HCT116 (cell line): ENCODE measurements around the gene NELFB.

Source experiments
- CEBPB ChIP-seq: IDR thresholded peaks from 2 replicates; pipeline ENCODE4 v1.6.1; 2012; ENCODE audit warnings: low read depth
- CTCF ChIP-seq, 3 experiments: fragments of 200-600 bp in 1 of 3; sonication (generic) in 1 of 3; IDR thresholded peaks in 2 of 3; conservative IDR thresholded peaks in 1 of 3; 2 replicates each; pipeline ENCODE4 v1.5.1; 2012 to 2017; ENCODE audit warnings: low read depth in 2 of 3, low read length in 2 of 3, antibody characterized with exemption in 1 of 3, borderline replicate concordance in 1 of 3, control low read depth in 1 of 3, mild to moderate bottlenecking in 1 of 3, mixed read lengths in 1 of 3, mixed run types in 1 of 3, moderate library complexity in 1 of 3; ENCODE audit not compliant: insufficient read depth in 1 of 3
- MAX ChIP-seq: IDR thresholded peaks from 2 replicates; pipeline ENCODE4 v1.6.1; 2012
- POLR2A ChIP-seq: IDR thresholded peaks from 2 replicates; pipeline ENCODE4 v1.7.0; 2011; ENCODE audit warnings: borderline replicate concordance; ENCODE audit not compliant: insufficient read depth, insufficient read length; ENCODE audit errors: extremely low read depth
- POLR2AphosphoS5 ChIP-seq: IDR thresholded peaks from 2 replicates; pipeline ENCODE4 v1.6.1; 2011; ENCODE audit warnings: mild to moderate bottlenecking, low read depth, low read length, moderate library complexity
- RAD21 ChIP-seq: IDR thresholded peaks from 2 replicates; pipeline ENCODE4 v1.6.1; 2012; ENCODE audit warnings: low read depth, mild to moderate bottlenecking
- SIN3A ChIP-seq: IDR thresholded peaks from 2 replicates; pipeline ENCODE4 v1.6.1; 2012; ENCODE audit warnings: low read depth
- YY1 ChIP-seq: IDR thresholded peaks from 2 replicates; pipeline ENCODE4 v1.6.1; 2011; ENCODE audit warnings: low read length, low read depth, moderate library complexity, mild to moderate bottlenecking; ENCODE audit not compliant: insufficient replicate concordance; ENCODE audit errors: extremely low read depth
- ZFX ChIP-seq: fragments of 450-650 bp; IDR thresholded peaks from 2 replicates; pipeline ENCODE4 v1.6.1; 2017

- TF ChIP-seq CTCF (IDR thresholded peaks at IDR 0.05 in 2 of 3, conservative IDR thresholded peaks at IDR 0.05 in 1 of 3; ENCODE audit: borderline replicate concordance in 1 of 3, insufficient read depth in 1 of 3, low read depth in 2 of 3, low read length in 2 of 3) (no peak), POLR2AphosphoS5 (no peak), MAX (no peak), YY1 (no peak), SIN3A (no peak), ZFX (no peak), POLR2A (no peak), CEBPB (no peak), RAD21 (no peak)
Observed at GRCh38 chr9:137219757-137220316, 35.3 kb upstream of the NELFB start.
